ENCODE results near the gene ZNF672.
A peak's percentile ranks its signal among the peaks of the same experiment; 100 is the strongest.
"Not testable (repeated sequence)": the region's sequence is repeated elsewhere in the genome, so short reads cannot be mapped to it uniquely, and the experiment has no call there.

ZNF672 gene

GRCh38 chr1:248814351-248814750 is 23.7 kb upstream of the ZNF672 start:
- DNase-seq: no peak

GRCh38 chr1:248815407-248816034 is 22.5 kb upstream of the ZNF672 start:
- no peak for DNase-seq

- DNase-seq: no peak
Observed at GRCh38 chr1:248816042-248816851, 21.8 kb upstream of the ZNF672 start.

- no peak for DNase-seq
Observed at GRCh38 chr1:248817065-248817464, 21.0 kb upstream of the ZNF672 start.

GRCh38 chr1:248818505-248819374 is 19.3 kb upstream of the ZNF672 start:
- DNase-seq: no peak

GRCh38 chr1:248820041-248820585 is 17.9 kb upstream of the ZNF672 start:
- no peak for DNase-seq

GRCh38 chr1:248821101-248821500 is 16.9 kb upstream of the ZNF672 start:
- no peak for DNase-seq

- no peak for DNase-seq
Observed at GRCh38 chr1:248821641-248822040, 16.4 kb upstream of the ZNF672 start.

- no peak for DNase-seq
Observed at GRCh38 chr1:248822148-248823032, 15.6 kb upstream of the ZNF672 start.

GRCh38 chr1:248823517-248824001 is 14.5 kb upstream of the ZNF672 start:
- no peak for DNase-seq

- DNase-seq: no peak
Observed at GRCh38 chr1:248824301-248824700, 13.7 kb upstream of the ZNF672 start.

- no peak for DNase-seq
Observed at GRCh38 chr1:248824701-248825100, 13.3 kb upstream of the ZNF672 start.

- DNase-seq: no peak
Observed at GRCh38 chr1:248825136-248825535, 12.9 kb upstream of the ZNF672 start.

- no peak for DNase-seq
Observed at GRCh38 chr1:248825573-248825908, 12.5 kb upstream of the ZNF672 start.

GRCh38 chr1:248825909-248826760 is 11.9 kb upstream of the ZNF672 start, which contains the start of gene SH3BP5L:
Gene SH3BP5L, minus strand, starts transcription at chr1:248825915. Its CDS starts 980 bp downstream, at chr1:248824935.
- DNase-seq: peak; percentile 80

- DNase-seq: no peak
Observed at GRCh38 chr1:248828845-248829244, 9.2 kb upstream of the ZNF672 start.

GRCh38 chr1:248830718-248831017 is 7.4 kb upstream of the ZNF672 start:
- DNase-seq: not testable (repeated sequence)

GRCh38 chr1:248831842-248832241 is 6.2 kb upstream of the ZNF672 start:
- DNase-seq: no peak

GRCh38 chr1:248834343-248834940 is 3.6 kb upstream of the ZNF672 start:
- DNase-seq: no peak

- no peak for DNase-seq
Observed at GRCh38 chr1:248837045-248837780, 811 bp upstream of the ZNF672 start.
